GM18870 (cell line): ENCODE data around the gene SH3GLB2.
A peak's percentile ranks its signal among the peaks of the same experiment; 100 is the strongest.

Experiments used
- ATAC-seq: cut with Tn5 transposase; IDR thresholded peaks from one replicate; pipeline ENCODE4 v1.9.1; 2021; ENCODE audit warnings: moderate library complexity; ENCODE audit not compliant: unreplicated experiment

The SH3GLB2 gene

DNA sequence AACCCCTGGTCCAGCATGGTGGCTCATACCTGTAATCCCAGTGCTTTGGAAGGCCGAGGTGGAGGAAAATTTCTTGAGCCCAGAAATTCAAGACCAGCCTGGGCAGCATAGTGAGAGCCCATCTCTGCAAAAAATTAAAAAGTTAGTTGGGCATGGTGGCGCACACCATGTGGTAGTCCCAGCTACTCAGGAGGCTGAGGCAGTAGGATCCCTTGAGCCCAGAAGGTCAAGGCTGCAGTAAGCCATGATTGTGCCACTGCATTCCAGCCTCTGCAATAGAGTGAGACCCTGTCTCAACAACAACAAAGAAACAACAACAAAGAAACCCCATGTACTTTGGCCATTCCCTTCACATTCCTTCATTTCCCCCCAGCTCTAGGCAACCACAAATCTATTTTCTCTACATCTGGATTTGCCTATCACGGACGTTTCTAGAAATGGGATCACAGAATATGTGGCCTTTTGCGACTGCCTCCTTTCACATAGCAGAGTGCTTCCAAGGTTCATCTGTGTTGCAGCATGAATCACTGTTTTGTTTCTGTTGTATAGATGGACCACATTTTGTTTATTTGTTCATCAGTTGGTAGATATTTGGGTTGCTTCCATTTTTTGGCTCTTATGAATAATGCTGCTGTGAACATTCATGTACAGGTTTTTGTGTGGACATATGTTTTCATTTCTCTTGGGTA, 26.2 kb upstream of the SH3GLB2 start:
- no peak for ATAC-seq

DNA sequence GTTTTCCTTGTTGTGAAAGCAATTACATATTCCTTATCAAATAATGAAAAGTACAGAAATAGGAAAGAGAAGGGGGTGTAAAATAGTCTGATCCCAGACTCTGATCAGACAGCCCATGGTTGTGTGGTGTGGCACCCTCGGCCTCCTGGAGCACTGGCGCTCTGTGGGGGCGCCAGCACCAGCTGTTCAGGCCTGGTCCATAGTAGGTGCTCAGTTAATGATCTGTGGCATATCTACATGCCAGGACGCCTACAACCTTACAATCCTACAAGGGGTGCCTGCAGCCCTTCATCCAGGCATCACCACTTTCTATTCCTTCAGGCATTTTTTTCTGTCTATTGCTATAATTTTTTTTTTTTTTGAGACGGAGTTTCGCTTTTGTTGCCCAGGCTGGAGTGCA, 24.9 kb upstream of the SH3GLB2 start:
- no peak for ATAC-seq

DNA sequence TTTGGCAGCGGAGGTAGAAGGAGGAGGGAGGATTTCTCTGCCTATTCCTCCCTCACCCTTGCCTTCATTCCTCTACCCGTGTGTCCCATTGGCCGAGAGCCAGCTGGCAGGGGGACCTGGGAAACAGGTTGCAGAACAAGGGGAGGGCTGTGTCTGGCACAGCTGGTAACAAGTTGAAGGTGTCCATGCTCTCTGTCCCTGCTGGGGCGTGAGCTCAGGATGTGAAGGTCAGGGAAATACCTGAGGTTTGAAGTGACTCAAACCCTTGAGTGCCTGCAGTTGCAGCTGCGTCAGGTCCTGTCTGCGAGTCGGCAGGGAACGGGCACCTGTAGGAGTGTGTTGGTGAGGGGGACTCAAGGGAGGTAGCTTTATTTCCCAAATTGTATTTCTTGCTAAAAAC, 24.5 kb upstream of the SH3GLB2 start:
- ATAC-seq, result no peak

DNA sequence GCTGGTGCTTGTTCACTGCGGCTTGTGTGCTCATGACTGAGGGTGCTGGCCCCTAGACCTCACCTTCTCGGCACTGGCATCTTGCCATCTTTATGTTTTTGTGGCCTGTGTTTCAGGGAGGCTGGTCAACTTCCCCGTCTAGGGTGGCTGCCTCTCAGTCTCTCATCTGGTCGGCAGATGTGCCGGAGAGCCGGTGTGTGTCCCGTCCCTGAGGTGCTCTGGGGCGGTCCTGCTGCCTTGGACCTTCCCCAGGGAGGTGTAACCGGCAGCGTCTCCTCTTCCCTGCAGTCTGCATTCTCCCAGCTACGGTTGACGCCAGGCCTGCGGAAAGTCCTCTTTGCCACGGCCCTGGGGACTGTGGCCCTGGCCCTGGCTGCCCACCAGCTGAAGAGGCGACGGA, 13.9 kb upstream of the SH3GLB2 start:
- no peak for ATAC-seq

DNA sequence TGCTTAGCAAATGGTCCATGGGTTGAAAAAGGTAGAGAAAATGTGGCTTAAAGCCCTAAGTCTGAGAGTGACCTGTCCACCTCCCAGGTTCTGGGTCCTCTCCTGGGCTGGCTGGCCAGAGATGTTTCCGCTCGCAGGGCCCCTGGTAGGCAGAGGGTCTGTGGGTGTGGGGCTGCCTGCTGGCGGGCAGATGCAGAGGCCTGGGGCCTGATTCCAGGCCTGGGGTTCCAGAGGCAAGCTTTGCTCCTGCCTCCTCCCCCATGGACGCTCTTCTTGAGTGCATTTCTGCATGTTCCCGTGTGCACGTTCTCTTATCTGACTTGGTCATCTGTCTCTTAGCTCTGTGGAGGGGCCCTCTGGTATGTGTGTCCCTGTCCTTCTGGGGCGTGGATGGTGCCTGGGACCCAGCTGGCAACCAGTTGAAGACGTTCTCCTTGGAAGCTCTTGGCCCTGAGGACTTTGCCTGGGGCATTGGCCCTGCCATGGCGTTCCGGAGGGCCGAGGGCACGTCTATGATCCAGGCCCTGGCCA, 12.0 kb upstream of the SH3GLB2 start:
- ATAC-seq, result no peak

DNA sequence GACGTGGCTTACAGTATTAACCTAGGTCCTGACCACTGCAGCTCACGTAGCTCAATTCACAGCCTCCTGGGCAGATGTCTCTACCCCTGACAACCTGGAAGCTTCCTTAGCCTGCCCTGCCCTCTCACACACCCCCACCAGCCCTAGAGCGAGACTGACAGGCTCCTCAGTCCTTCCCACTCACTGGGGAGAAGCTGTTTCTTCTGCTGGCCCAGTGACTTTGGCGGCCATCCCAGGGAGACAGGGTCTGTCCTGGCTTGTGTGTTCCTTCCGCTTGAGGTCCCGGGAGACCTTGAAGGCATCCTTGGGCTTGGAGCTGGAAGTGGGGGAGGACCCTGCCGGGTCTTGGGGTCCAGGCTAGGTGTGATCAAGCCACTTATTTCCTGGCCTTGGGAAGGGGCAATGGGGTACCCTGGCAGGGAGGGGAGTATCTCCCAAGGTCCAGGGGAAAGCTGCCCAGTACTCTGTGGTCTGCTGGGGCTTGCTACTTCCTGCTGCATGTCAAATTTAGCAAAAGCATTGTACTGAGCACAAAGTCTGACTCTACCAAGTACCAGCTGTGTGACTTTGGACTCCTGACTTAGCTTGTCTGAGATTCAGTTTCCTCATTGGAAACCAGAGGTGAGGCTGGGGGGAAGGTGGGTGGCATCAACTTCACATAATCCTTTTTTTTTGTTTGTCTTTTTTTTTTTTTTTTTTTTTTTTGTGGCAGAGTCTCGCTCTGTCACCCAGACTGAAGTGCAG, 10.2 kb upstream of the SH3GLB2 start:
- no peak for ATAC-seq

DNA sequence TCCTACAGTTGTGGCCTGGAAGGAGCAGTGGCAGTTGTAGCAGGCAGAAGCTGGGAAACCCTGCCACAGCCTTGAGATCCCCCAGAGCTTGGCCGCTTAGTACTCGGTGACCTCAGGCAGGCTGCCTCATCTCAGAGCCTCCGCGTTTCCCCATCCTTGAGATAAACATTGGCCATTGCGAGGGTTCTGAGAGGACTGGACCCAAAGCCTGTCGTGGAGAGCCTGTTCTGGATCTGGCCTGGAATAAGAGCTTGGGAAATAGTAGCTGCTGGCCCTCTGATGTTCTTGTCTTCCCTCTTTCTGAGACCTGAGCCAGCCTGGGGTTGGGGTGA, 9.6 kb upstream of the SH3GLB2 start:
- ATAC-seq, result no peak

DNA sequence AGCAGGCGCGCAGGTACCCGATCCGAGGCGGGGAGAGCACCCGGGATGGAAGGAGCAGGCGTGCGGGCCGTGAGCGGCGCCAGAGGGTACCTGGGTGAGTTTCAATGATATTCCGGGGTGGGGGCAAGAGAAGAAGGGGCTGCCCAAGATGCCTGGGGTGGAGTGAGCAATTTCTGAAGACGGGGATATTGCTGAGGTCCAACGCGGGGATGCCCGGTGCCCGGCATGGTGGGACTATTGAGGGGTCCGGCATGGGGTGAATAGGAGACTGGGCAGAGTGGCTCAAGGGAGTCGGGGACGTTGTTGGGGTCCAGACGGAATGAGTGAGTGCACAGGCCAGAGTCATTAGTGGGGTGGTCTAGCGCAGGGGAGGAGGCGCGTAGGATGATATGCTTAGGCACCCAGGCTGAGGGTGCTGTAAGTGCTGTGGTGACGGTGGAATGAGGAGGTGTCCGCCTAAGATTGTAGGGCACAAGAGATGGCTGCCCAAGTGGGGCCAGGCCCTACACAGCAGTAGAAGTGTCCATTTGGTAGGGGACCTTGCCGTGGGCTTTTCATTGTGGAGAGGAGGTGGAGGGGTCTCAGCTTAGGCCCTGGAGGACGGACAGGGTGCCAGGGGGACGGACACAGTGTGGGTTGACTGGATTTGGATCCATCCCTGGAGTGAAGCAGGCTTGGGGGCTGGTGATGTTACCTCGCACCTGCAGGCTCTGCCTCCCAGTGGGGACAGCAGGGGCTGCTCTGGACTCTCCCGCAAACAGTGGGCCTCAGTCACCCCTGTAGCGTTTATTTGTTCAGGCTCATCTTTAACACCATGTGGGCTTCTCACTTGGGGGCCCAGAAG, 9.0 kb upstream of the SH3GLB2 start:
- no peak for ATAC-seq

DNA sequence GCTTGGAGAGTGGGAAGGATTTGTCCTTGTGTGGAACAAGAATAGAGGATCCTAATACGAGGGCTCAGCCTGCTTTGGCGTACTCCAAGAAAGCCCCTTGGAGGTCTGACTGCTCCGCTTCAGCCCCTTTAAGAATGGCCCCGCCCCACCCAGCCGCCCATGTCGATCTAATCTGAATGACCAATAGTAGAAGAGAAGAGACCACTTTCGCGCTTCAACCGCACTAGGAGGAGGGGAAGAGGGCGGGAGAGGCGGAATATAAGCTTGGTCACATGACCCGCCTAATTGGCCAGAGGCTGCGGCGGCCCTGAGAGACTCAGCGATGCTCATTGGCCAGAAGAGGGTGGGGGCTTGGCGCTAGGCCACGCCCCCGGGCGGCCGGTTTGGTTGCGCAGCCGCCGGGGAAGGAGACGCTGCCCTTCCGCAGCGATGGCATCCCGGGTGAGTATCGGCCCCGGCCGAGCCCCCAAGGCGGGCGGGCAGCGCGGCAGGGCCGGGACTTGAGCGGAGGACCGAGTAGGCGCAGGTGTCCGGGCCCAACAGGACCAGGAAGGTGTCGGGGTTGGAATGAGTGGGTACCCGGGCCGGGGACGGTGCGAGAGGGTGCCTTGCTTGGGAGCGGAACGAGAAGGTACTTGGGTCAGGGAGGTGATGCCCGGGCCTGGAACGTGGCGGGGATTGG, 8.3 kb upstream of the SH3GLB2 start, which contains the start of gene MIGA2:
MIGA2 (plus strand) TSS at position 386 of the 682 bp plus-strand sequence. CDS start 3,969 bp downstream, outside the sequence.
- peak; percentile 94 for ATAC-seq

DNA sequence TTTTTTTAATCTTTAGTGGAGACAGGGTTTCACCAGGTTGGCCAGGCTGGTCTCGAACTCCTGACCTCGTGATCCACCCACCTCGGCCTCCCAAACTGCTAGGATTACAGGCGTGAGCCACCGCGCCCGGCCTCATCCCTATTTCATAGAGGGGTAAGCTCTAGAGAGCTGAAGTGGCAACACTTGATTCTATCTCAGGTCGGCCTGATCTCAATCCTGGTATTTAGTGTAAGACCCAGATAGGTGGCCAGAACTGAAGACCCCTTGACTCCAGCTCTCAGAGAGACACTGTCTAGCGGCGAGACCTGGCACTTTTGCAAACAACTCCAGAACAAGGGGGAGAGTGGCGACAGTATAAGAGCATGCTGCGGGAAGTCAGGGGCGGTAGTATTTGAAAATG, 7.7 kb upstream of the SH3GLB2 start:
- peak; percentile 6 for ATAC-seq

DNA sequence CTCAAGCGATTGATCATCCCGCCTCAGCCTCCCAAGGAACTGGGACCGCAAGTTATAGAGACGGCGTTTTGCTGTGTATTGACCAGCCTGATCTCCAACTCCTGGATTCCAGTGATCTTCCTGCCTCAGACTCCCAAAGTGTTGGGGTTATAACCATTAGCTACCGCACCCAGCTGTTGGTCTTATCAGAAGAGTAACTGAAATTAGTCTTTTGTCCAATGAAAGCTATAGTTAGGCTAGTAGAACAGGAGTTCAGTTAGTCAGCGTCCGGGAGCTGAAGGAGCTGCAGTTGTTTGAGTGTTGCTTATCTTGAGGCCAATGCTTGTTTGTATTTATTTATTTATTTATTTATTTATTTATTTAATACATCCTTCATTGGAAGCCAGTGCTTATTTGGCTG, 5.1 kb upstream of the SH3GLB2 start:
- ATAC-seq, result no peak

DNA sequence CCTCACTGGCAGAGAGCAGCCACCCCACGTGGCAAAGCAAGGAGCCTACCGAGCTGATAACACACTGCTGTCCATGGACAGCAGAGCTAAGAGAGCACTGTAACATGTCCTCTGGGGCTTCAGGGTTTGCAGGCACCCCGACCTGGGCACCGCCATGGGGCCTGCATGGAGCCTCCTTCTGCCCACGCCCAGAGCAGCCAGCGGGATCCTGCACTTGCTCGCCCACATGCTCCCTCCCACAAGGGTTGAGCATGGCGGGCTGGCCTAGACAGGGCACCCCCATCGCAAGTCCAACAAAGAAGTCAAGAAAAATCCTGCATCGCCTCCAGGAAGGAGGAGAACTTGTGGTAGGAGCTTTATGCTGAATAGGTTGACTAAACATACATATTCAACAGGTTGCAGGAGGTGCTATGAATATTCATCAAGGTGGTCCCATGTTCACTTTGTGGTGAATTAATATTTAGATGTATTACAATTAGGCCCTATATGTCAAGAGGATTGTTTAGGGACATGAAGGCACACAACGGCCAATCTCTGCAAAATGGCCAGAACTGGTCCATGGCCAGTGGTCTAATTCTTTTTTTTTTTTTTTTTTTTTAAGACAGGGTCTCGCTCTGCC, 4.5 kb upstream of the SH3GLB2 start:
- no peak for ATAC-seq

DNA sequence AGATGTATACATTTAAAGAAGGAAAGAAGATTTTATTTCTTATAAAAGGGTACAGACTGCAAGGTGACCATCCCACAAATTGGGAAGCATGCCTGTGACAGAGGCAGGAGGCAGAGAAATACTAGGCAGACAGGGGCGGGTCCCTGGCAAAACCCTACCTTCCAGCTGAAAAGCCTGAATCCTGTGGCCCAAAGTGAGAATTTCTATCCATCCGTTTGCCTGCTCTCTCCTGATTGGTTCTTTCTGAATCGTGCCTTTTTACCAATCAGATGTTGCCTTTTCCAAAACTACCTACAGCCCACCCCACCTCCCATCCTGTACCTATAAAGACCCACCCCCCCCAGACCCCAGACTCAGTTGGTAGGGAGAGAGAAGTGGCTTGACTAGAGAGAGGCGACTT, 3.4 kb upstream of the SH3GLB2 start:
- ATAC-seq, result no peak

DNA sequence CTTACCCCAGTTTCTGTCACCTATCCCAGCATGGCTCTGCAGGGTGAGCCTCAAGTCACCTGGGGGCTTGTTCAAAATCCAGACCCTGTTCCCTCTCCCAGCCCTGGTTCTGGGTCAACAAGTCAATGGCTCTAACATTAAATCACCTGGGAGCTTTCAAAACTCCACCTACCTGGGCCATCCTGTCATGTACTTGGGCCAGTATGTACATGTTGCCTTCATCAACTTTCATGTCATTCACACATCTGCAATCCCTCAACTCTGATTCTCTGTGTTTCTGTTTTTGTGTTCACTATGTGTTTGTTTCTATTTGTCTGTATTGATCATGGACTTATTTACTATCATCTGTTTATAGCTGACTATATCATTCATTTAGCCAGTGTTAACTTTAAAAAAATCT, 2.1 kb upstream of the SH3GLB2 start:
- no peak for ATAC-seq

DNA sequence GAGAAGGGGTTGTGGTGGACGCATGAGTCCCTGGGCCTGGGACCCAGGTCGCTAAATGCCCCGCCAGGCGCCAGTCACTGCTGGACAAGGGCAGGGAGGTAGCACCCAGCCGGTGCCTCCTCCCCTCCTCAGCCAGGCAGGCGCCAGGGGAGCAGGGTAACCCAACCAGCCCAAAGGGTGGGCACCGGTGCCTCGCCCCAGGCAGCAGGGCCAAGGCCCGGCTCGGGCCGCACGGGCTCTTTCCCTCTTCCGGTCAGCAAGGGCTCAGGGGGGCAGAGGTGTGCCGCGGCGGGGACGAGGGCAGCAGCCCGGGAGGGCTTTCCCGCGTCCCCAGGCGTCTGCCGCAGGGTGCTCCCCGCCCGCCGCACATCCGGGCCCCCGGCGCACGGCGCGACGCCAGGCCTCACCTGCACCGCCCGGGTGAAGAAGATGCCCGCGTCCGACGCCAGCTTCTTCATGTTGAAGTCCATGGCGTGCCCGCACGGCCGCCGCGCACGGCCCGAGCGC, 393 bp downstream of the SH3GLB2 start:
- no peak for ATAC-seq

DNA sequence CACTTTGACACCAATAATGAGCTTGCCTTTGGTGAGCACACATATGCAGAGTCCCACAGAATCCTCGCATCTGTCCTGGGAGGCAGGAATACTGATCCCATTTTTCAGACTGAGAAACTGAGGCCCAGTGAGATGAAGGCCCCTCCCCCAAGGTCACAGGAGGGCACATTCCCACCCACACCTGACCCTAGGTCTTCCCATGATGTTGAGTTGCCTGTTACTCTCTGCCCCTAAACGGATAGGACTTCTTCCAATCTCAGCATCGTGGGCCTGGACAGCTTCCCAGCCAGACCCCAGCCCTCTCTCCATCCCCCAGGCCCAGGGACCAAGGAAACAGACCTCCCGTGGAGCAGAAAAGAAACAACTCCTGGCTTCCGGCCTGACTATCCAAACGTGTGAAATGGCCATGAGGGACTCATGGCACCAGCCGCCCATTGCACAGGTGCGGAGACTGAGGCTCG, 877 bp downstream of the SH3GLB2 start:
- ATAC-seq, result no peak

DNA sequence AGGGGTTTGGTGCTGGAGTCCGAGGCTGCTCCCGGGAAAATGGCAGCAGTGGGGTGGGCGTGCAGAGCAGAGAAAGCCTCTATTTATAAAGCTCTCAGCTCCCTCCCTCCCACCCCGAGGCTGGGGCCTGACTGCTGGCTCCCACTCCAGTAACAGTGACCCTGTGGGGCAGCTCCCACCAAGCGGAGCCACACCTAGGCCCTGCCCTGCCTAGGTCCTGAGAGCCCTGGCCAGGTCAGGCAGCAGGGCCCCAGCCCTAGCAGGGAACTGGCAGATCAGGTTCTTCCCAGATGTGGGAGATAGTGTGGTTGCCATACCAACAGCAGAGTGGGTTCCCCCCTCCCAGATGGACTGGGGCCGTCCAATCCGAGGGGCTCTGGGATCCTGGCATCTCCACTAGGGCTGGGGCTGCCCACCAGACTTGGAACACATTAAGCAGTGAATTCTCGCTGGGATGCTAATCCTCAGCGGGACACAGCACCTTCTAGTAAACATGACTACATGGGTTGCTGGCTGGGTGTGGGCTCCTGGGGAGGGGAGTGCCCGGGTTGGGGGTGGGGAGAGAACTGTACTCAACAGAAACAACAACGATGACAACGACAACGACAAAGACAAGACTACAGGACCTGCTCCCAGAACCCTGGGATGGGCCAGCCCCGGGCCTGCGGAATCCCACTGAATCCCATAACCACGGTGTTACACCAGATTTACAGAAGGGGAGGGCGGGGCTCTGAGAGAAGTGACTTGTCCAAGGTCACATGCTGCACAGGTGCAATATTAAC, 1.5 kb downstream of the SH3GLB2 start:
- no peak for ATAC-seq

DNA sequence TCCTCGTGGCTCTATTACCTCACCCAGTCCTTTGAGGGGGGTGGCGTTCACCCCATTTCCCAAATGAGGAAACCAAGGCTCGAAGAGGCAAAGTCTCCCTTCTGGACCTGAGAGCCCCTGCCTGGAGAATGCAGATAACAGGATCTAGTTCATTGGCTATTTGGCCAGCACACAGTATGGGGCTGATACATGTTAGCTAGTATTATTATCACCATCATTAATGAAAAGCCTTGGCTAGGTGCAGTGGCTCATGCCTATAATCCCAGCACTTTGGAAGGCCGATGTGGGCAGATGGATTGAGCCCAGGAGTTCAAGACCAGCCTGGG, 4.3 kb downstream of the SH3GLB2 start:
- no peak for ATAC-seq

DNA sequence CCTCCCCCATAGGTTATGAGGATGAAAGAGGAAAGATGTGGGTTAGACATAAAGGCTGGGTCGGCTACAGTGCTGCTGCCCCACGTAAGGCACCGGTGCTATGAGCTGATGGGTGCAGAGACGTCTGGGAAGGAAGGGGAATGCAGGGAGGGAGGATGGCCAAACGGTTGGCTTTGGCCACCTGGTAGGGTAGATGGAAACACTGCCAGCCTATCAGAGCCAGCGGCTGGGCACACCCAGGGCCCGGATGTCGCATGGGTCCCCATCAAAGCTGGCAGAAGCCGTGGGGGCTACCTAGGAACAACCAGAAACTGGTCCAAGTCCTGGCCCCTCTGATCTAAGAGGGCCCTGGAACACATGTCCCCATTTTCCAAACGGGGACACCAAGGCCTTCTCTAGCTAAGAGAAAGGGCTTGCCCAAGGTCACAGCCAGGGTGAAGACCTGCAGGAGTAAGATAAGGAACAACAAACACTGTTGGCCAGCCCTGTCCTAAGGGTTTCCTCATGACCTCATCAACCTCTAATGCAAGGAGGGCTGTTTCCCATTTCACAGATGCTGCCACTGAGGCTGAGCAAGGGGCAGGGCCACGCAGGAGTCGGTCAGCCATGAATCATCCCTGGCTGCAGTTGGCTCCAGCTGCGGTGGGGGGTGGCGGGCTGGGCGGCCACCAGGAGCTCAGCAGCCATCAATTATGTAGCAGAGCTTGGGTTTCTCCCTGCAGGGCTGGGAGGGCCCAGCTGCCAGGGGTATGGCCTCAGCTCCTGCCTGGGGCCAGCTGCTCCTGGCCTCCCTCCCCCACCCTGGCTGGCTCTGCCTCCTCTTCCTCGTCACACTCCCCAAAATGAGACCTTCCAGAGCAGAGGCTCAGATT, 4.9 kb downstream of the SH3GLB2 start:
- ATAC-seq, result no peak
